ENCODE results near the gene APBA1.

Gene APBA1

DNA sequence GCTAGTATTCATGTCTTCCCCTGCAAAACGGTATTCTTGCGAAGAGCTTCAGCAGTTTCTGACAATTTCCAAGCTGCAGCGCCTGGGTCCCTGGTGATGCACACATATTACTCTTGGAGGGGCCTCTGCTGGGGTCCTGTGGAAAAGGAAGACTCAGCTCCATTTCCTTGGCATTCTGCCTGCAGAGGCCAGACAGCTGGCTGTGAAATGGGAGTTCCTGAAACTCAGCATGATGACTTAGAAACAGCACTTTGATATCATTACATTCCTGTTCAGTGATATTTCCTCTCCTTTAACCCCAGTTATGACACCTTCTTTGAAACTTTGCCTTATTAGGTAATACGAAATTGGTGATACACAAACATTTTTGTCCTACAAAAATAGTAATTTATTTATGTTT lies 98.5 kb downstream of the APBA1 start:
- TF ChIP-seq, protein P1, sequence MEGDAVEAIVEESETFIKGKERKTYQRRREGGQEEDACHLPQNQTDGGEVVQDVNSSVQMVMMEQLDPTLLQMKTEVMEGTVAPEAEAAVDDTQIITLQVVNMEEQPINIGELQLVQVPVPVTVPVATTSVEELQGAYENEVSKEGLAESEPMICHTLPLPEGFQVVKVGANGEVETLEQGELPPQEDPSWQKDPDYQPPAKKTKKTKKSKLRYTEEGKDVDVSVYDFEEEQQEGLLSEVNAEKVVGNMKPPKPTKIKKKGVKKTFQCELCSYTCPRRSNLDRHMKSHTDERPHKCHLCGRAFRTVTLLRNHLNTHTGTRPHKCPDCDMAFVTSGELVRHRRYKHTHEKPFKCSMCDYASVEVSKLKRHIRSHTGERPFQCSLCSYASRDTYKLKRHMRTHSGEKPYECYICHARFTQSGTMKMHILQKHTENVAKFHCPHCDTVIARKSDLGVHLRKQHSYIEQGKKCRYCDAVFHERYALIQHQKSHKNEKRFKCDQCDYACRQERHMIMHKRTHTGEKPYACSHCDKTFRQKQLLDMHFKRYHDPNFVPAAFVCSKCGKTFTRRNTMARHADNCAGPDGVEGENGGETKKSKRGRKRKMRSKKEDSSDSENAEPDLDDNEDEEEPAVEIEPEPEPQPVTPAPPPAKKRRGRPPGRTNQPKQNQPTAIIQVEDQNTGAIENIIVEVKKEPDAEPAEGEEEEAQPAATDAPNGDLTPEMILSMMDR (conservative IDR thresholded peaks at IDR 0.05; ENCODE audit: low read length), result no peak
- no peak overlapping the region for H3K4me3 ChIP-seq (ENCODE audit: low read length)
- peak; percentile 39 for DNase-seq (ENCODE audit: low read depth)

DNA sequence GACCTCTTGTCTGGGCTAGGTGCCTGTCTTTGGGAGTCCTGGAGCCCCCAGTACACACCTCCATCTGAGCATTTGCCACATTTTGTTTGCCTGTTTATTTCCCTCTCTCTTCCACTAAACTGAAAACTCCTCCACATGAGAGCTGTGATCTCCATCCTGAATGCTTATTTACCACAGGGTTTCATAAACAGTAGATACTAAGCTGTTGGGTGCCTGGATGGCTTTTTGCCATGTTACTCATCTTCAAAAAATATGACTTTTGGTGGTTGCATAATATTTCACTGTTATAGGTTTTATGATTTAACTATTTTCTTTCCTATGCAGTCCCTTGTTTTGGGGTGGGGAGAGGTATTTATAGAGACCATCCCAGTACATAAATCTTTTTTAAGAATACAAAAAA lies 99.6 kb downstream of the APBA1 start:
- DNase-seq (ENCODE audit: low read depth), result peak; percentile 74
- TF ChIP-seq, protein P1 (conservative IDR thresholded peaks at IDR 0.05; ENCODE audit: low read length), result no peak
- no peak overlapping the region for H3K4me3 ChIP-seq (ENCODE audit: low read length)

DNA sequence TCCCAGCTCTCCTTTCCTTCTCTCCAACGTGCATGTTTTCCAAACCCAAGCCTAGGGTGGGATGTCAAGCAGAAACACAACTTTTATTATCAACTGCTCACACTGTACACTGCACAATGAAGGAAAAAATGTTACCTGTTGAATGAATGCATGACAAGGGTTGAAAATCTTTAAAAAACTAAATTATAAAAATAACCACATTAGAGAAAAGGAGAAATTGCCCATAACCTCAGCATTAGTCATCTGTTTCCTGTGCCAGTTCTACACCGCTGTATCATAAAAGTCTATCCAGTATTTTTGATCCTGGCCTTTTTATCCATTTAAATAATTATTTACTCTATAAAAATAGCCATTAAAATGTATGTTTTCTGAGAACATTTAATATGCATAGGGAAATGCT lies 101.1 kb downstream of the APBA1 start:
- TF ChIP-seq, protein P1 (conservative IDR thresholded peaks at IDR 0.05; ENCODE audit: low read length), result no peak
- no peak for DNase-seq (ENCODE audit: low read depth)
- no peak overlapping the region for H3K4me3 ChIP-seq (ENCODE audit: low read length)

DNA sequence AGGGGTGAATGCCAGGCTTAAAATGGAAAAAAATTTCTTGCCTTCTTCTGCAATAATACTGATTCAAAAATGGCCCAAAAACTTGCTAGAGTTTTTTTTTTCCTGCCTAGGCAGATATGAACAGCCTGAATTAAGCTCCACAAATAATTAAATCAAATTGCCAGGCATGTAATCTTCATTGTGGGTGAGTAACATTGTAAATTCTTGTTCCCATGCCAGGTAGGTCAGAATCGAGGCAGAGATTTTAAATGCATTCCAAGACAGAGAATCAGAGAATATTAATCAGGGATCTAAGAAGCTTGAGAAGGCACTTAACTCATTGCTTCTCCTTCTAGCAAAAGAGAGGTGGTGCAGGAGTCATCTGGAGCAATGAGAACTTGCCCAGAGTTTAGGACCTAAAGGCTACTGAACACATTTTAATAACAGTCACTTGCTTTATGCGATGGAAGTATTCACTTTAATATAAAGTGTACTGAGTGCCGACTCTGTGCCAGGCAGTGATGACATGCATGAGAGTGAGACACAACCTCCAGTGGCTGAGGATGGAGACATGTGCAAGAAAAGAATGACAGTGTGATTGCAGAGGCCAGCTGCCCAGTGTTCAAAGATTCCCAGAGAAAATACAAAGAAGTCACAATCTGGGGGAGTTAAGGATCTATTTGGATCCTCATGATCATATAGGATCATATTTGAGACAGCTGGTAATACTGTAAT lies 102.3 kb downstream of the APBA1 start:
- TF ChIP-seq, protein P1 (conservative IDR thresholded peaks at IDR 0.05; ENCODE audit: low read length), result no peak
- DNase-seq (ENCODE audit: low read depth), result peak; percentile 91
- no peak overlapping the region for H3K4me3 ChIP-seq (ENCODE audit: low read length)

DNA sequence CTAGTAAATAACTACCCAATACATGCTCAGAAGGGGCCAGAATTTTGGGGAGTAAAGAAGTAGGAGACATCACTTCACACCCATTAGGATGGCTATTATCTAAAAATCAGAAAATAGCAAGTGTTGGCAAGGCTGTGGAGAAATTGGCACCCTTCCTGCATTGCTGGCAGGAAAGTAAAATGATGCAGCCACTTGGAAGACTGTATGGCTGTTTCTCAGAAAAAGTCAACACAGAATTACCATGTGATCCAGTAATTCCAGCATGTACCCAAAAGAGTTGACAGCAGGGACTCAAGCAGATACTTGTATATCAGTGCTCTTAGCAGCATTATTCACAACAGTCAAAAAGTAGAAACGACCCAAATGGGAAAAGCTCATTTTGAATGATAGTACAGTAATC lies 107.6 kb downstream of the APBA1 start:
- TF ChIP-seq, protein P1 (conservative IDR thresholded peaks at IDR 0.05; ENCODE audit: low read length), result no peak

DNA sequence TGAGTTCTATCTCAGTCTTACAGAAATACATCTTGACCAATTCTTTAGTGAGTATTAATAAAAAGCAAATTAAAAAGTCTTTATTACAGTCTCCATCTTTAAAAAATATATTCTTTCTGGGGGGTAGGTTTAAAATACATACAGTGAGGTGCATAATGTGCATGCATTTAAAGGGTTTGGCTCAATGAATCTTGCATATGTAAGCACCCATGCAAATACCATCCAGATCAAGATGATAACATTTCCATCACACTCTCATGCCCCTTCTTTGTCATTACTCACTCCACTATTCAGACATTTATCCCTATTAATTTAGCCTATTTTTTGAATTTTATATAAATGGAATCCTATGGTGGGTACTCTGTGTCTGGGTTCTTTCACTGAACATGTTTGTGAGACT lies 113.0 kb downstream of the APBA1 start:
- no peak for DNase-seq (ENCODE audit: low read depth)
- no peak overlapping the region for H3K4me3 ChIP-seq (ENCODE audit: low read length)
- TF ChIP-seq, protein P1 (conservative IDR thresholded peaks at IDR 0.05; ENCODE audit: low read length), result no peak

More for the DNA sequence above, 107.6 kb downstream of the APBA1 start:
- no peak overlapping the region for H3K4me3 ChIP-seq (ENCODE audit: low read length)
- DNase-seq (ENCODE audit: low read depth), result peak; percentile 31

DNA sequence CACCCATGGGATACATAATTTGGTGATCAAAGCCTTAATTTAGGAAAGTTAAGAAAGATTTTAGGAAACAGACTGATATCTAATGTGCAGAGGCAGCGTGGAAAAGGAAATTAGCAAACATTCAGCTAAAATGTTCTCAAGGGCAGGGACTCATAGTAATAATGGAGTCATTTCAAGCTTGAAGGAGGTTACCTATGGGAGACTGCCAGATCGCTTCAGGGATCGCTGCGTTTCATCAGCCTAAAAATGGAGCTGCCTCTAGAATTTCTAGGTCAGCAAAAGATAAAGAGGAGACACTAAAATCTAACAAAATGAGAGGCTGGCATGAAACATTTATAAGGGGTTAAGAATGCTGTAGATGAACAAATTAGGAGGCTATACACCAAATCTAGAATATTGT lies 115.5 kb downstream of the APBA1 start:
- TF ChIP-seq, protein P1 (conservative IDR thresholded peaks at IDR 0.05; ENCODE audit: low read length), result no peak
- DNase-seq (ENCODE audit: low read depth), result no peak
- no peak overlapping the region for H3K4me3 ChIP-seq (ENCODE audit: low read length)

Data from AG10803 (cell line).